ENCODE results near the gene SAMD8. TPM values are rescaled to one million over a fixed set of nuclear protein-coding genes. Genes with fewer than 3 reads are reported as not detected.
A peak's percentile ranks its signal among the peaks of the same experiment; 100 is the strongest.
"Not testable (repeated sequence)": the region's sequence is repeated elsewhere in the genome, so short reads cannot be mapped to it uniquely, and the experiment has no call there.

SAMD8 gene
- polyA plus RNA-seq, 1 donor from 2014 or later: 11.7 TPM

DNA sequence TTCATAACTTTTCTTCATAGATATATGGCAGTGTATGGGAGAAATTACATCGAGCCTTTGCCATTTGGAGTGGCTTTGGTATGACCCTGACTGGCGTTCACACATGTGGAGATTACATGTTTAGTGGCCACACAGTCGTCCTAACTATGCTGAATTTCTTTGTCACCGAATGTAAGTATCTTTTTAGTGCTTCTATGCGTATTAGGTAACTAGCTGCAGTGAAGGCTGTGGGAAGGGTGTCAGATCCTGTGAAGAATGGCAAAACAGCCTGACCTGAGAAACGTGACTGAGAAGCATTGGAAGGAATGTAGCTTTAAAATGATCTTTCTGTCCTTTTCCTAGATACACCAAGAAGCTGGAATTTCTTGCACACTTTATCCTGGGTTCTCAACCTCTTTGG, 64.6 kb downstream of the SAMD8 start:
- Mint-ChIP-seq H3K9me3 (no peaks in the 10 kb centered on the region), H3K4me3 (no peak overlapping the region)

DNA sequence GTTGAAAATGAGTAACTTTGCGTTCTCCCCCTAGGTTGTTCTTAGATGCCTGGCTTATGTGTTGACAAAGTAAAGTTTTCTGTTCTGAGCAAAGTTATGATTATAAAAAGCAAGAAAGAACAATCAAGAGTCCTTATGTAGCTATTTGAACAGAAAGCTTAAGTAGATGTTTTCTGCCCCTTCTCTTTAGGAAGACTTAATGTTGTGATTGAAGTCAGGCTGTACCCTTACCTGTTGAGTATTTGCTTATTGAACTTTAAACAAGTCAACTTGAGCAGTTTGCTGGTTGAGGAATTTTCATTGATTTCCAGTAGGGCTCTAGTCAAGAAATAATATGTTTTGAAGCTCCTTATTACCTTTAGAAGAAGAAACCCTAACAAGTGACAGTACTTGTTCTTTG, 65.3 kb downstream of the SAMD8 start:
- no peak overlapping the region for H3K27ac Mint-ChIP-seq
- no peaks in the 10 kb centered on the region for H3K27me3 Mint-ChIP-seq
- no peaks in the 10 kb centered on the region for H3K9me3 Mint-ChIP-seq
- H3K4me3 Mint-ChIP-seq: no peak overlapping the region
- no peaks in the 10 kb centered on the region for H3K36me3 Mint-ChIP-seq
- H3K4me1 Mint-ChIP-seq: peaks cover 0 to 5% (median 1%) of the 10 kb centered on the region in 3 donors

More for the DNA sequence above, 64.6 kb downstream of the SAMD8 start:
- H3K27ac Mint-ChIP-seq: no peak overlapping the region
- H3K36me3 Mint-ChIP-seq: no peaks in the 10 kb centered on the region
- H3K4me1 Mint-ChIP-seq: peaks cover 0 to 1% (median under 1%) of the 10 kb centered on the region in 3 donors
- H3K27me3 Mint-ChIP-seq: no peaks in the 10 kb centered on the region

DNA sequence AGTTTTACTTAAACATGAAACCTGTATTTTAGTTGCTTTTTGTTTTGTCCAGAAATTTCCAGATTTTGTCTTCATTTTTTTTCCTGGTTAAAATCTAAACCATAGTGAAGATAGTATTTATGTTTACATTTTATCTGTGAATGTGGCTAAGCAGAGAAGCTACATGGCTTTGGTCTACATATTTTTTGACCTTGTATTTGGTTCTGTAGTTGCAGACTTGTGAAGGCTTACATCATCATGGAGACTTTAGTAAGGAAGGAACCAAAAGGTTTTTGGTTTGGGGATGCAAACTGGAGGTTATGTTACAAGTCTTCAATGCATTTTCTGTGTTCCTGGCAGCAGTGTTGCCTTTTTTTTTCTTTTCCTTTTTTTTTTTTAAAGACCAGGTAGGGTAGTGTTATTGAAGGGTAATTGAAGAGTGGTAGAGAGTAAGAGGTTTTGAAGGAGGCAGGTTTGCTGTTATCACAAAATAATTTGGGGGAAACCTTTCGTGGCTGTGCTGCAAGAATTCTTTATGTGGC, 68.3 kb downstream of the SAMD8 start:
- Mint-ChIP-seq H3K27me3 (no peaks in the 10 kb centered on the region), H3K9me3 (no peaks in the 10 kb centered on the region), H3K27ac (no peak overlapping the region), H3K36me3 (no peaks in the 10 kb centered on the region), H3K4me3 (no peak overlapping the region), H3K4me1 (peaks cover 0 to 5% (median 1%) of the 10 kb centered on the region in 3 donors)

- Mint-ChIP-seq H3K4me1 (peaks cover 0 to 5% (median 1%) of the 10 kb centered on the region in 3 donors), H3K9me3 (no peaks in the 10 kb centered on the region), H3K36me3 (no peaks in the 10 kb centered on the region), H3K27me3 (no peaks in the 10 kb centered on the region), H3K27ac (peak overlapping the region in 1 of 3 donors; percentile 16), H3K4me3 (no peak overlapping the region)
Measured at GRCh38 chr10:75180592-75180991, 69.1 kb downstream of the SAMD8 start.

DNA sequence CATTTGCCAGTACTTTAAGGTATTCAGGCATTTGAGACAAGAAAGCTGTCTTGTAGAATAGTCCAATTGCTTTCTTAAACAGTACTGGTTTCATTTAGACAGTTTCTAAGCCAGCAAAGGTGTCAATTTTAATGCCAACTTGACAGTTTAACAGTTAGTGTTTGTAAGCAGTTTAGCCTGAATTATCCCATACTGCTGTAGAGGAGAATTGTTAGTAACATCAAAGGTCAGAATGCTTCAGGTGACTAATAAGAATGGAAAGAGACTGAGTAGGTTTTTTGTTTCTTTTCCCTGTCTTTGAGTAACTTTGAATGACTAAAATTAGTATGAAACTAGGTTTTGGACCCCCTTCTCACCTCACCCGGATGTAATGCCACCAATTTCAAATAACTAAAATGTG, 69.6 kb downstream of the SAMD8 start:
- Mint-ChIP-seq H3K27ac (peak overlapping the region in 1 of 3 donors; percentile 73), H3K9me3 (no peaks in the 10 kb centered on the region), H3K36me3 (no peaks in the 10 kb centered on the region), H3K27me3 (no peaks in the 10 kb centered on the region), H3K4me1 (peaks cover 0 to 5% (median 1%) of the 10 kb centered on the region in 3 donors), H3K4me3 (no peak overlapping the region)

- Mint-ChIP-seq H3K4me3 (peak overlapping the region in 1 of 4 donors; percentile 4), H3K27ac (peak overlapping the region in 2 of 3 donors; percentile 73 to 91), H3K9me3 (no peaks in the 10 kb centered on the region), H3K36me3 (no peaks in the 10 kb centered on the region), H3K27me3 (no peaks in the 10 kb centered on the region), H3K4me1 (peaks cover 2 to 7% (median 6%) of the 10 kb centered on the region in 3 donors)
Measured at GRCh38 chr10:75186310-75186709, 74.9 kb downstream of the SAMD8 start.

- Mint-ChIP-seq H3K27ac (no peak overlapping the region), H3K4me1 (peaks cover 2 to 6% (median 4%) of the 10 kb centered on the region in 3 donors), H3K9me3 (no peaks in the 10 kb centered on the region), H3K4me3 (no peak overlapping the region), H3K36me3 (peaks cover 2% of the 10 kb centered on the region), H3K27me3 (no peaks in the 10 kb centered on the region)
Measured at GRCh38 chr10:75187961-75188426, 76.5 kb downstream of the SAMD8 start.

DNA sequence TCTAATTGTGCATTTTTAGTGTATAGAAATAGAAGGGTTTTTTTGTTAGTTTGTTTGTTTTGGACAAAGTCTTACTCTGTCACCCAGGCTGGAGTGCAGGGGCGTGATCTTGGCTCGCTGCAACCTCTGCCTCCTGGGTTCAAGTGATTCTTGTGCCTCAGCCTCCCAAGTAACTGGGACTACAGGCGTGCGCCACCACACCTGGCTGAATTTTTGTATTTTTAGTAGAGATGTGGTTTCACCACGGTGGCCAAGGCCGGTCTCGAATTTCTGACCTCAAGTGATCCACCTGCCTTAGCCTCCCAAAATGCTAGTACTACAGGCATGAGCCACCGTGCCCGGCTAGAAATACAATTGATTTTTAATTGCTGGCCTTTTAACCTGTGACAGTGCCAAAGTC, 77.1 kb downstream of the SAMD8 start:
- not testable (repeated sequence) for H3K27me3 Mint-ChIP-seq, H3K9me3 Mint-ChIP-seq, H3K4me3 Mint-ChIP-seq, H3K4me1 Mint-ChIP-seq, H3K36me3 Mint-ChIP-seq
- peak overlapping the region in 1 of 3 donors; percentile 31 for H3K27ac Mint-ChIP-seq

DNA sequence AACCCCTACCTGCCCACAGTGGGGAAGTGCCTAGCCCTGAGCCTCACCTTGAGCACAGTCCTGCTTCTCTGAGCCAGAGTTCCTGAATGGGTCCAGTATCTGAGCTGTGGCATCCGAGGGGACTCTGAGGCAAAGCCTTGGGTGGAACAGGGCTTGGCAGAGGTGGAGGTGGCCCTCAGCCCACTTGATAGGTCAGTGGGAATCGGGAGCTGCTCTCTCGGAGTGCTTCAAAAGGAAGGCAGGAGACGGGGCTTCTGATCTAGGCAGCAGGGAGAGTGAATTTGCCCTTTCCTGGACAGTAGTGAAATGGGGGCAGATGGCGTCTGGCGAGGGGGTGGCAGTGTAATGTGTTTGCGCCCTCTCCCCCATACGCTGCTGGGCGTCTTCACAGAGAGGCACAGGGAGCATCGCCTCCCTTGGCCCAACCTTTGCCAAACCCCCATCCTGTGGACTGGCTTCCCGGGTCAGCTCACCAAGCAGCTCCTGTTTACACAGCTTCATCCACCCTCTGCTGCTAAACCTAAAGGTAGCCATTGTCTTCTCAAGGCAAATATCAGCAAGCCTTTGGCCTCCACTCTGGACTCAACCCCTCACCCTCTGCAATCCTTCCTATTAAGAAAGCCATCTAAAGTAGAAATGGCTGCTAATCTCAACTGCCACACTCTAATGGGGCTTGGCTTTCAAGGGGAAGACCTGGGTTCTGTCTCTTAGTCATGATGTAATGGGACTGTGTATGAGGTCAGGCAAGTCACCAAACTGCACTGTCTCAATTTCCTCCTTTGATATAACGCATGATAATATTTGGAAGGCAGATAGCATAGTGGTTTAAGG, 78.0 kb downstream of the SAMD8 start:
- Mint-ChIP-seq H3K27me3 (no peaks in the 10 kb centered on the region), H3K4me3 (no peak overlapping the region), H3K36me3 (peaks cover 5% of the 10 kb centered on the region), H3K27ac (no peak overlapping the region), H3K4me1 (peaks cover 2 to 6% (median 4%) of the 10 kb centered on the region in 3 donors), H3K9me3 (no peaks in the 10 kb centered on the region)

- peaks cover 0 to 6% (median 4%) of the 10 kb centered on the region in 3 donors for H3K4me1 Mint-ChIP-seq
- no peaks in the 10 kb centered on the region for H3K9me3 Mint-ChIP-seq
- no peak overlapping the region for H3K4me3 Mint-ChIP-seq
- H3K27me3 Mint-ChIP-seq: no peaks in the 10 kb centered on the region
- peak overlapping the region in 1 of 3 donors; percentile 89 for H3K27ac Mint-ChIP-seq
- H3K36me3 Mint-ChIP-seq: peaks cover 5% of the 10 kb centered on the region
Measured at GRCh38 chr10:75191821-75192568, 80.5 kb downstream of the SAMD8 start.

- not testable (repeated sequence) for H3K27ac Mint-ChIP-seq
Measured at GRCh38 chr10:75194625-75195024, 83.2 kb downstream of the SAMD8 start.

DNA sequence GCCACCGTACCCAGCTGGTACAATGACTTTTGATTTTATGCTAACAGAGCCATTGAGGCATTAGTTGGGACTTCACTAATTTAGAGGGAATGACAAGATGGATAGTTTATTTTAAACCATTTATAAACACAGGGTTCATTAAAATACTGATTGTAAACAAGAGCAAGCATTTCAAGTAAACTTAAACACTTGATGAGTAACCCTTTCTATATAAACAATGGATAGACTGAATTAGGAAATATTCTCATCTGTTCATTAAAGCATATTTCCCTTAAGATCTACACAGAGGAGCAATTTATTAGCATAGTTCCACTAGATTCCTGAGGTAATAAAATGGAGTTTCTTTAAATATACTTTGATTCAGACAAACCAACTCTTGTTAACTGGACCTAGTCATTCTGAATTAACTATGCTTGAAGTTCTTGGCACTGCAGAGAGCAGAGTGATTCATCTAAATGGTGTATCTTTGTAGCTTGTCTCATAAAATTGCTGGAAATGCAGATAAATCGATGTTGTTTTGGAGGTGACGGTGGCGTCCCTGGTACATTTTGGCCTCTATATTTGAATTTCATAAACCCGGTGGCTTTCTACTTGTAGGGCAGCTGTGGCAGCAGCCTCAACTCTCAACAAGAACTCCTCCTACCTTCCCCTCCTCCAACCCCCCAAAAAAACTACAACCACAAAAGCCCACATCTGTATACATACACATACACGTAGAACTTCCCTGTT, 83.7 kb downstream of the SAMD8 start:
- Mint-ChIP-seq H3K27me3 (no peaks in the 10 kb centered on the region), H3K4me3 (no peak overlapping the region), H3K27ac (no peak overlapping the region), H3K4me1 (no peaks in the 10 kb centered on the region), H3K9me3 (no peaks in the 10 kb centered on the region), H3K36me3 (peaks cover 5% of the 10 kb centered on the region)

More at GRCh38 chr10:75194625-75195024, 83.2 kb downstream of the SAMD8 start:
- not testable (repeated sequence) for H3K9me3 Mint-ChIP-seq, H3K4me1 Mint-ChIP-seq, H3K4me3 Mint-ChIP-seq, H3K27me3 Mint-ChIP-seq, H3K36me3 Mint-ChIP-seq

DNA sequence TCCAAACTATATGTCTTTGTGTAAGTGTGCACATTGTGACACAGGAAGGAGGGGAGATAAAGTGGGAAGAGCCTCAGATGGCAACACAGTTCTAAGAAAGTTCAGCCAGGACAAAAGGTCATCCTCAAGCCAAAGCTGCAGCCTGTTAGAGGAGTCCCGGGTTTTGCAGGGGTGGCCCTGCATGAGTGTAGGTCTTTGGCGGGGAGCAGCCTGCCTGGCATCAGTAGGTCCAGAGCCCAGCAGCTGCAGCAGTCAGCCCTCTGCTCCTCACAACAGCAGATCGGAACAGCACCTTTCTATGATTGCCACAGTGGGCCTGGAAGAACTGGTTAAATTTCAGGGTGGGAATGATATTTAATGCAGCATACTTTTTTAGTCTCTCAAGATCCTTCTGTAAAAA, 85.6 kb downstream of the SAMD8 start:
- H3K27ac Mint-ChIP-seq: peak overlapping the region in 1 of 3 donors; percentile 6

DNA sequence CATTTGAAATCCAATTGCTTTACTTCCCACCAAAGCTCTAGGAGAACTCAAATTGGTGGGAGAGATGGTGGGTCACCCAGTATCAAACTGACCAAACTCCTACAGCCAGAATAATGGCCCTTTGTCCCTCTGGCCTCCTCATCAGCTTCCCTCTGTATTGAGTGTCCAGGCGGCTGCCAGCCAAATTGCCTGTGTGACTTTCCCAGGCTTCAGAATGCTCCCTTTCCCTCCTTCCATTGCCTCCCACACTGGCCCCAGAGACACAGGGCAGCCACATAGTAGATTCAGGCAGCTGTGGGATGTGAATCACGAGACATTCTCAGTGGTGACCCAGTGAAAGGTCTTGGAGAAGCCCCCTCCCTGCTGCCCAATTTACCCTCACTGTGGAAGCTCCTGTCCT, 86.5 kb downstream of the SAMD8 start:
- Mint-ChIP-seq H3K4me3 (no peak overlapping the region), H3K27me3 (no peaks in the 10 kb centered on the region), H3K4me1 (no peaks in the 10 kb centered on the region), H3K9me3 (no peaks in the 10 kb centered on the region), H3K36me3 (peaks cover 3% of the 10 kb centered on the region), H3K27ac (no peak overlapping the region)

More for the DNA sequence above, 85.6 kb downstream of the SAMD8 start:
- no peaks in the 10 kb centered on the region for H3K9me3 Mint-ChIP-seq
- no peaks in the 10 kb centered on the region for H3K27me3 Mint-ChIP-seq
- peaks cover 3% of the 10 kb centered on the region for H3K36me3 Mint-ChIP-seq
- peak overlapping the region in 1 of 4 donors; percentile 5 for H3K4me3 Mint-ChIP-seq
- H3K4me1 Mint-ChIP-seq: no peaks in the 10 kb centered on the region

GRCh38 chr10:75199949-75200348, 88.5 kb downstream of the SAMD8 start:
- H3K36me3 Mint-ChIP-seq, H3K4me3 Mint-ChIP-seq, H3K4me1 Mint-ChIP-seq, H3K27ac Mint-ChIP-seq, H3K9me3 Mint-ChIP-seq, H3K27me3 Mint-ChIP-seq: not testable (repeated sequence)

All from IgD-negative memory B cell (primary cell).